ENCODE measurements around the gene TRIM40. TPM values are rescaled to one million over a fixed set of nuclear protein-coding genes. Genes with fewer than 3 reads are reported as not detected.

Gene TRIM40
- total RNA-seq, 1 donor from 2014 or later: not detected

DNA sequence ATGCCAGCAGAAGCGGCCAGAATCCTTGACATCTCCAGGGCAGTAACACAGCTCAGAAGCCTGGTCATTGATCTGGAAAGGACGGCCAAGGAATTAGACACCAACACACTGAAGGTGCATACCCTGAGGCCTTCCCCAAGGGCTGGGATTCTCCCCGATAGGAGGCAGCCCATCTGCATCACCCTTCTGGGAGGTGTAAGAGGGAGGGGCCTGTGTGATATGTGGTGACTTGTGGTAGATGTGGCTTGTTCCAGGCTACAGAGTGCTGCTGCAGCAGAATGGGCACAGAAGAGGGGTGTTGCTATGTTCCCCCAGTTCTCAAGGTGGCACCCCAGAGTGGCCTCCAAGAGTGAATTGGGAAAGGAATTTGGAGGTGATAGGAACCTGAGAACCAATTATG is 11.2 kb downstream of the TRIM40 start:
- no peak for DNase-seq (ENCODE audit: low read depth, low spot score)

DNA sequence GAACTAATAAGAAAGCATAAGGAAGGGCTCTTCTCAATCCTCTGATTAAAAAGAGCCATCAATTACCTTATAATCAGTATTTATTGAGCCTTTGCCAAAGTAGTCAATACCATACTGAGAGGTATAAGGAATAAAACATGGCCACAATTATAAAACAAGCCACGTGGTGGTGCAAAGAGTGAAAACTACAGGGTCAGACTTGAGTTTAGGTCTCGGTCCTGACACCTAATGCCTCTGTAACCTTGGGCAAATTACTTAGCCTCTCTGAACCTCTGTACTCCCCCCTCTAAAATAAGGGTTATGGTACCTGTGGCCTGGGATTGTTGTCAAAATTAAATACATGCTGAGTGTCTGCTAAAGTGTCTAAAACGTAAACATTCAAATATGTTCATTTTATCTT is 13.3 kb downstream of the TRIM40 start:
- no peak for DNase-seq (ENCODE audit: low read depth, low spot score)

DNA sequence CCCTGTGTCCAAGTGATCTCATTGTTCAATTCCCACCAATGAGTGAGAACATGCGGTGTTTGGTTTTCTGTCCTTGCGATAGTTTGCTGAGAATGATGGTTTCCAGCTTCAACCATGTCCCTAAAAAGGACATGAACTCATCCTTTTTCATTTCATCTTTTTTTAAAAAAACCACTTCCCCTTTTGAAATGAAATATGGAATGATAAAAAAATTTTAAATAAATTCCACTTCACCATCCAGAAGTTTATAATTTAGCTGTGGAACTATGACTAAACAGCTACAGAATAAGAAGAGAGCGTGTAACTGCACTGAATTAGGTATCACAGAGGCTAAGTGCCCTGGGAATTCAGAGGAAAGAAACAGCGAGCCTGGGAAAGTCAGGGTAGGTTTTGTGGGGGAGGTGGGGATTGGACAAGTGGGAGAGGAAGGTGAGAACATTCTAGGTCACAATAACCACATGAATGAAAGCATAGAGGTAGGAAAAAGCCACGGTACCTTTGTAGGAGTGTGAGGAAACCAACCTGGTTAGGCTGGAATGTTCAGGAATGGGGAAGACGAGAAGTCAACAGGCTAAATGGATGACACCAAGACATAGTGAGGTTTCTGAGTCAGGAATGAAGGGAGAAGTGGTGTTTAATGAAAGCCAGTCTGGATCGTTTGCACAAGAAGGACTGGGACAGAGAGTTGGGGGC is 14.1 kb downstream of the TRIM40 start:
- no peak for DNase-seq (ENCODE audit: low read depth, low spot score)

DNA sequence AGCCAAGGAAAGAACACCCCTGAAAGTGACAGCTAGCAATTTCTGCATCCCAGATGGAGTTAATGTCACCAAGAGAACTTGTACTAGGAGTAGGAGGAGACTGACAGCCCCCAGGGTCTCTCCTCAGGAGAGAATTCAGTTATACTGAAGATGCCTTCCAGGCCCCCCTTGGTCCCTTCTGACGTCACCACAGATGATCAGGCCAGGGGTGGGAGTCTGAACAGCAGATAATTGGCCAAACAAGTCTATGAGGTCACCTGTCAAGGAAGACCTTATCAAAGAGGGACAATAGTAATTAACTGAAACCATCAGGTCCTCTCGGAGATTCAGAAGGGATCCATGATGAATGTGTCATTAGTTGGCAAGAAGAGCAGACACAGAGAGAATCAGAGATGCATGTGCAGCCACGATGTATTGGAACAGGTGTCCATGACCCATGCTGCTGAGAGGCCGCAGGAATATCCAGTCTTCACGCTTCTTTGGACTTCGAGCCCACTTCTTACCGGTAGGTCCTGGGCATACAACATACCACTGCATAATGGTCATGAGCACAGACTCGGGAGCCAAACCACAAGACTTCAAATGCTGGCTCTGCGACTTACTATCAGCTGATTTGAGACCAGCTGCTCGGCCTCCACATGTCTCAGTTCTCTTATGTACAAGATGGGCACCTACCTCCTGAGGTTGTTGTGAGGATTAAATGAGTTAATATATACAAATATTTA is 14.9 kb downstream of the TRIM40 start:
- no peak for DNase-seq (ENCODE audit: low read depth, low spot score)

DNA sequence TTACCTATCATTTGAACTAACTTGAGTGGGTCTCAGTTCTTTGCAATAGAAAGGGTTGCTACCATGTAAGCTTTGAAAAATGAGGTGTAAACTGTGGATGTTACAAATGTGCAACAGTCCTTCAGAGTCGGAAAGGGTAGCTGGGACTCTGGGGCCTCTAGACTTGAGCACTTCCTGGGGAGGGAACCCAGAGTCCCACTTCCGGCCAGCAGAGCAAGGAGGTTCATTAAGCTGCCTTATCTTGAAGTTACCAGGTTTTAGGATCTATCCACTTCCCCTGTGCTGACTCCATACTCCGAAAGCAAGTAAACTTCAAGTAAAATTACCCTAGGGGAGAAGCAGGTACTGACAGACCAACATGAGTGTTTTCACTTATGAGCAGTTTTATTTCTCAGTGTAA is 15.6 kb downstream of the TRIM40 start:
- no peak for DNase-seq (ENCODE audit: low read depth, low spot score)

DNA sequence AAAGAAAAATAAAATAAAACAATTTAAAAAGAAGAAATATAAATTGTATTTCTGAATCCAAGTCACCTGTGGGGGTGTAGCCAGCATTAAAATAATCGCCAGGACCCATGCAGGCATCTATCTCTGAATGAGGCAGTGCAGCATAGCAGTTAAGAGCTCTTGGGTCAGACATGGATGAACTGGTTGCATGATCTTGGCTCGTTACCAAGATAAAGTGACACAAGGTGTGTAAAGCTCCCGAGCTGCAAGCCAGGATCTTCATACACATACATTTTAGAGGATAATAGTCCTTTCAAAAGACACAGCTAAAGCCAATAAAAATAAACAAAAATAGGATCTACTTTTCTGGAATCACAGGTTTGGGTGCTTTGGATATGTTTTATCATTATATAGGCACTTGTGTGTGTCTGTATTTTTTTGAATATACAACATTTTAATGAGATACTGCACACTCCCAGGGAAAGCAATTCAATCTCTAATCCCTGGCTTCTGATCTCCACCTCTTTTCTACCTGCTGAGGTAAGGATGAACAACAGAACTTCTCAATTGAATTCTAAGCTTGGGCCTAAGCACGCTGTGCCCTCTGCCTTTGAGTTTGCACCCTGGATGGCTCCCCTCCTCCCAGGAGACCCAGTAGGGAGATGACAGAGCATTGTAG is 16.2 kb downstream of the TRIM40 start:
- no peak for DNase-seq (ENCODE audit: low read depth, low spot score)

DNA sequence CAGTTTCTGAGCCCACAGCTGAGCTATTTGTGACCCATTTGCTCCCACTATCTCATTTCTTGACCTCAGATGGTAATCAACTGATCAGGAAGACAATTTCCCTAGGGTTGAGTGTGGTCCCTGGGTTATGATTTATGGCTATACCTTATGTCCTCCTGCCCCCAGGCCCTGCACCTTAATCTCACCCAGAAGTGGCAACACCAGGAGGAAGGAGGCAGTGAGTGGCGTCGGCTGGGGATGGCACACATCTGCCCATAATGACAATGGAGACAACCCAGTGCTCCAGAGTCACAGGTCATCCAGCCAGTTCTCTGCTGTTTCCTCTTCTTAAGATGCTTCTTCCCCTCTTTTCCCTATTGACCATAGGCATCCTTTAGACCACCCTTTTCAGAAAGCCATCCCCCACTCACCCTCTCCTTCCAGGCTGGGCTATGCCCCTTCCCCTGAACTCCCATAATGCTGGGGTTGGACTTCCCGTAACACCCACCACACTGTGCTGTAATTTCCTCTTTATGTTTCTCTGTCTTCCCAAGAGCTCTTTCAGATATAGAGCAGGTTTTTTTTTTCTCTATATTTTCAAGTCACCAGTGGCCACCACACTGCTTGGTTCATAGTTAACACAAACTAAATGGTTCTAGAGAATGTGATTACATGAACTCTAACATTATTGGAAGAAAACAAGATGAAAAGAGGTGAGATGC is 17.1 kb downstream of the TRIM40 start:
- no peak for DNase-seq (ENCODE audit: low read depth, low spot score)

DNA sequence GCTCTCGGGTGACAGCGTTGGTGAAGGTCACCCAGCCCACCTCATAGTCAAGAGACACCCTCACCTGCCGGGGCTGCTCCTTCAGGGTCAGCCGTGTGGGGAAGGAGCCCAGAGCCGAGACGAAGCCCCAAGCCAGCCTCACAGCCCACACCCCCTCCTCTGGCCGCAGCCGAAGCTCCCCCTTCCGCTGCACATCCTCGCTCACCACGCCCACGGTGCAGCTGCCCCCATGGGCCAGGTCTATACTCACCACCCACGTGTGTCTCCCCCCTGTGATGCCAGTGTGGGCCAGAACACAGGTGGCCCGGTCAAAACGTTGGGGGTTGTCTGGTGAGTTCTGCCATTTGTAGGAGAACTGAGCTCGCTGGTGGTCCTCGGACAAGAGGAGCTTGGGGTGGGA is 18.1 kb downstream of the TRIM40 start:
- DNase-seq (ENCODE audit: low read depth, low spot score): no peak

DNA sequence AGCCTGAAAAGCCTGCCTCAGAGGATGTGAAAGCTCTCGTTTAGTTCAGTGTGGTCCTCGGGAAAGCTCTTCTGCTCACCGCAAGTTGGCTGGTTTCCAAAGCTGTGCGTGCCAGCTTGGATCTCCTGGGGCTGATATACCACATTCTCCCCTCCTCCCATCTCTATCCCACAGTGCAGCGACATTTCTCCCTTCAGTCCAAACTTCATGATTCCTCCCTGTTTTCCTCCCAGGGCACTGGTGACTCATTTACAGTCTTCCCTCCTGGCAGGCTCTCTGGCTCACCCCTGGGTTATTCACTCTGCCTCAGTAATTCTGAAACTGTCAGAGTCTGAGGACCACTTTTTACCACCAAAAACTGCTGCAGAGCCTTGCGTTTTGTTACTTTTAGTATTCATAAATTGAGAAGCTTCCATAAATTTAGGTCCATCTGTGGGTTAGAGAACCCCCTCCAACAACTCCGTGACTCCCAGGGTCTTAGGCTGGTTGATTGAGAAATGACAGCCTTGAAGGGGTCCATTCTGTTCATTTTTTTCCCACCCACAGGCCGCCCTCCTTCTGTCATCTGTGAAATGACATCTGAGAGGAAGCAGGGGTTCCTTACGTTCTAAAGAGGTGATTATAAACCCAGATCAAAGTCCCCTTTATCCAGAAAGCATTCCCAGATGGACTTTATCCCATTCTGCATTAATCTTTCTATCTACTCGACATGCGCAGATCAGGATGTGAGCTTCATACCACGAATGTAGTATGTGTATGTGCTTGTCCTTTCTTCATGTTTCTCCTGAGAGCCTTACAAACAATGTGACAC is 19.0 kb downstream of the TRIM40 start:
- DNase-seq (ENCODE audit: low read depth, low spot score): no peak

DNA sequence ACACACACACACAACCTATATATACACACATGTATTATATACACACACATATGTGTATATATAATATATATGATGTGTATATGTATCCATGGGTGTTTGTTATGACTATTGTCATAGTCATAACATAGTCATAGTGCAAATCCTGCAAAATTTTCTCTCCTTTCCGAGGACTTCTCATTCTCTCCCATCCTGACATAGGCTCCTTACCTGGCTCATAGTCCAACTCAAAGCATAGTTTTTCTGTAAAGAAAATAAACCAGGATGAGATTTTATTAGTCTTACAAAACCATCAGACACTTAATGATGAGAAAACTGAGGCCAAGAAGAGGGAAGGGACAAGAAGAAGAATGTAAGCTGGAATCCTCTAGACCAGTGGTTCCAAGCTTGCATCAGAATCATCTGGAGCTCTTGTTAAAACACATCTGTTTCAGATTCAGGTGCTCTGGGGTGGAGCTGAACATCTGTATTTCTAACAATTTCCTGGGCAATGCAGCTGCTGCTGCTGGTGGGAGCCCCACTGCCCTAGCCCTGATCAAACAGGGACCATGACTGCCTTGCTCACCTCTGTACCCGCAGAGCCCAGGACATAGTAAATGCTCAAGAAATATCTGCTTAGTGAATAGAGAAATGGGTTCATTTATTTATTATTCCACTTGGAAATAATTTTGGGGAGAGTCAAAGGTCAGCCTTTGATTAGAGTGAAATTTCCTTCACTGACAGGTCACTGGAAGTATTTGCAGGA is 19.8 kb downstream of the TRIM40 start:
- no peak for DNase-seq (ENCODE audit: low read depth, low spot score)

DNA sequence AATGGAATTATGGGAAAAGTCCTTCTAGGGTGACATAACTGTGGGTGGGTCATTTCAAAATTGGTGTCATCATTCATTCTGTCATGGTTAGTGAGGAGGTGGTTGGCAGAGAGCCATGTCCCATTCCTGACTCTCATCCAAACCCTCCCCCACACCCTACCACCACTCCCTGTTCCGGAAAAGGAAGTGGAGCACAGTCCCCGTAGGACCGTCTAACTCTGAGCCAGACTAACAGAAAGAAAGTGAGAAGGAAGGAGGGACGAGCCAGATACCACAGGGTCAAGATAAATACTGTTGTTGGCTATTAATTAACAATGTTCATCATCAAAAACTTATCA is 20.3 kb downstream of the TRIM40 start:
- no peak for DNase-seq (ENCODE audit: low read depth, low spot score)

DNA sequence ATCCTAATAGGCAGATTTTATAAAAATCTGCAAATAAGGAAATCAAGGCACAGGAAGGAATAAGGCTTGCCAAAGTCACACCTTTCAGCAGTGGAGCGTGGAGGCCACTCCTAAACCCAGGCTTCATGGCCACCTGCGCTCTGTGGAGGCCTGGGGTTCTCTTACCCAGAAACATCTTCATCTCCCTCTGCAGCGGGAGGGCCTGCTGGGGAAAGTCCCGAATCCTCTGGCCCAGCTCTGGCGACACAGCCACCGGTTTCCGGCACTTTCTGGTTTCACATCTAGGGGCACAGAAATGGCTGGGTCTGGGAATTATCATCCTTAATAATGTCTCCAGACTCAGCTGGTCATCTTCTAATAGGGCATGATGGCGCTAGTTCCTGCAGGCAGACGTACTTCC is 20.8 kb downstream of the TRIM40 start:
- no peak for DNase-seq (ENCODE audit: low read depth, low spot score)

DNA sequence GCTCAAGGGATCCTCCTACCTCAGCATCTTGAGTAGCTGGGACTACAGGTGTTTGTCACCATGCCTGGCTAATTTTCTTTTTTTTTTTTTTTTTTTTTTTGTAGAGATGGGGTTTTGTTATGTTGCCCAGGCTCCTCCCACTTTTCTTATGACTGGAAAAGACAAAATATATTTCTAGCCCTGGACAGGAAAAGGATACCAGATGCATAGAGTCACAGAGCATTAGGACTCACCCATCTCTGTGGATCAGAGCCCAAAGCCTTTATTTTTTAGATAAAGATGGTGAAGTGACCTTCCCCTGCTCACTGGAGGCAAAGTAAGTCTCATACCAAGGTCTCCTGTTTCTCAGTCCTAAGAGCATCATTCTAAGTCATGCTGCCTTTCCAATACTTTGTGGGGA is 21.6 kb downstream of the TRIM40 start:
- DNase-seq (ENCODE audit: low read depth, low spot score): no peak

DNA sequence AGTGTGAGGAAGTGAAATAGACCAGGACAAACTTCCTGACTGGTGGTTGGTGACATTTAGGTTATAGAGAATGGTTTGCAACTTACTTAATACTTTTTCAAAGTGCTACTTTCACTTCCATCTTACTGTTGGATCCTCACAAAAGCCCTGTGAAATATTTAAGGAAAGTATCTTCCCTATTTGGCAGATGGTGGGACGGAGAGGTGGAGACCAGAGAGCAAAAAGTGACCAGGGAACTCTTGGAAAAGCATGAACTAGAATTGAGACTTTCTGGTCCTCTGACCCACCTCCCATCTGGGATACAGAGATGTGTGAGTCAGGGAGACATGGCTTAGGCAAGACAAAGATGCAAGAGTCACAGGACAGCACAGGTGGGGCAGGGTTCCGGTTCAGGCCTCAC is 22.1 kb downstream of the TRIM40 start:
- no peak for DNase-seq (ENCODE audit: low read depth, low spot score)

DNA sequence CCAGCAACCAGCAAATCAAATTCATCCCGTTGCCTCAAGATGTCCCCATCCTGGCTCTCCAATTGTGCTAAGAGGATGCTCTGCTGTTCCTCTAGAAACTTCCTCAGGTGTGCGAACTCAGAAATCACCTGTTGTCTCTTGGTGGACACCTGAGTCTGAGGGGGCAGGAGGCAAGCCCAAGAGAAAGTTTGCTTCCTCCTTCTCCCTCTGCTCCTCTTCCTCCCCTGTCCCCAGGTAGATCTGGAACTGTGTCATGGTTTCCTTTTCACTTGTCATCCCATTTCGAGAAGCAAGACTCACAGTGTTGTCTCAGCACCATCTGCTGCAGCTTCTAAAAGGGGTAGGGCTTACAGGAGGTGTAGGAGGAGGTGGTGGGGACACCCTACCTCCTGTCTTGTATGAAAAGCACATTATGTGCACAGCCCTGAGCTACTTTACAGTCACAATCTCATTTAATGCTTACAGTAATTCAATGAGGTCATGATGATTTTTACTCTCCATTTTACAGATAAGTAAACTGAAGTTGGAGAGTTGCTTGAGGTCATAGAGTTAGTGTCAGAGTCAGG is 22.6 kb downstream of the TRIM40 start:
- DNase-seq (ENCODE audit: low read depth, low spot score): no peak

DNA sequence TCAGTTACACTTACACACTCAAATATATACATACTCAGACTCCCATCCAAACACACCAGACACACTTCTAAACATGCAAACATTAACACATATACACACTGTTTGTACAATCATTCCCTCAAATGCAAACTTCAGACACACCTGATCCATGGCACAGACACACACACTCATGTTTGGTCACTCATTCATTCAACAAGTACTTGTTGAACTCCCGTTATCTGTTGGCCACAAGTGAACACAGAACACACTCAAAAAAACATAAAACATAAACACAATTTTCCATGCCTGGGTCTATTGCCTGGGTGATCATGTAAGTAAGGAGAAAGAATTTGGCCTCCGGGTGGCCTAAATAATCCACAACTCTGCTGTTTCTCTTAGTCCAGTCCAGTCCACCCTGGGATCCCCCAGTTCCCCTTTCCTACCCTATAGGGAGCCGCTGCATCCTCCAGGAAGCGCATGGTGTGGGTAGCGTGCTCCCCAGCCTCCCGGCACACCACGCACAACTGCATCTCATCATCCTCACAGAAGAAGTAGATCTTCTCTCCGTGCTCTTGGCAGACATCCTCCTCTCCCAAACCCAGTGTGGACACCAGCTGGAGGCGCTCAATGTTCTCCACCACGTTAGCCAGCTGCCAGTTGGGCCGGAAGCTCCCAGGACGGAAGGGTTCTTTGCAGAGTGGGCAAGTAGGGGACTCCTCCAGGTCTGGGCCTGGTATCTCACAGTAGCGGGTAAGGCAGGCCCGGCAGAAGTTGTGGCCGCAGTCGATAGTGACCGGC is 24.3 kb downstream of the TRIM40 start:
- DNase-seq (ENCODE audit: low read depth, low spot score): no peak

DNA sequence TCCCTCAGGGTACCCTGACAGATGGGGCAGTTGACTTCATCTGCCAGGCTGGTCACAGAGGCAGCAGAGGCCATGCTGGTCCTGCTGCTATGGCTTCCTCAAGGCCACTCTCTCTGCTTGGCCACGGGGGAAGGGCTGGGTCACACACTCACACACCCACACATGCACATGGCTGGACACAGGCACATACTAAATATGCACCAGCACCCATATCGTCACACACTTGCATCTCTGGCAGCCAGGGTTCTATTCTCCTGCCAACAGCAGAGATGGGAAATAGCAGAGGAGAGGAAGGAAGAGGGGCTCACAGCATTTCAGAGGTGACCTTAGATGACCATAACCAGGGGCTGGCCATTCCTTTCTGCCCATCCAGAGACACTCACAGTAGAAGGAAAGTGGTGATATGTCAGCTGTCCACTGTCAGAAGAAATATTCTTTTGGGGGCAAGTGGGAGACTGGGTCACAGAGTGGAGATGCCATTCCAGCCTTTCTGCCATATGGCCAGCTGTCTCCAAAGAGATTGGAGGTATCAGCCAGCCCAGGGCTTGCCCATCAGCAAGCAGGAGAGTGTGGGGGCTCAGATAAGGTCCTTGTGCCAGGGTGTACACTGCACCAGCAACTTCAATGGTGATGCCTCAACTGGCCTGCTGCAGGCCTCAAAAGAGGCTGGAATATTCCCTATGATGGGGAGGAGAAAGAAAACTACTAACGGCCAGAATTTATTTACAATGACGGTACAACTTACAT is 25.0 kb downstream of the TRIM40 start, which contains the start of gene TRIM10:
TRIM10 (minus strand) TSS at position 427 of the 747 bp plus-strand sequence; CDS start at position 74, 353 bp downstream.
- DNase-seq (ENCODE audit: low read depth, low spot score): no peak

DNA sequence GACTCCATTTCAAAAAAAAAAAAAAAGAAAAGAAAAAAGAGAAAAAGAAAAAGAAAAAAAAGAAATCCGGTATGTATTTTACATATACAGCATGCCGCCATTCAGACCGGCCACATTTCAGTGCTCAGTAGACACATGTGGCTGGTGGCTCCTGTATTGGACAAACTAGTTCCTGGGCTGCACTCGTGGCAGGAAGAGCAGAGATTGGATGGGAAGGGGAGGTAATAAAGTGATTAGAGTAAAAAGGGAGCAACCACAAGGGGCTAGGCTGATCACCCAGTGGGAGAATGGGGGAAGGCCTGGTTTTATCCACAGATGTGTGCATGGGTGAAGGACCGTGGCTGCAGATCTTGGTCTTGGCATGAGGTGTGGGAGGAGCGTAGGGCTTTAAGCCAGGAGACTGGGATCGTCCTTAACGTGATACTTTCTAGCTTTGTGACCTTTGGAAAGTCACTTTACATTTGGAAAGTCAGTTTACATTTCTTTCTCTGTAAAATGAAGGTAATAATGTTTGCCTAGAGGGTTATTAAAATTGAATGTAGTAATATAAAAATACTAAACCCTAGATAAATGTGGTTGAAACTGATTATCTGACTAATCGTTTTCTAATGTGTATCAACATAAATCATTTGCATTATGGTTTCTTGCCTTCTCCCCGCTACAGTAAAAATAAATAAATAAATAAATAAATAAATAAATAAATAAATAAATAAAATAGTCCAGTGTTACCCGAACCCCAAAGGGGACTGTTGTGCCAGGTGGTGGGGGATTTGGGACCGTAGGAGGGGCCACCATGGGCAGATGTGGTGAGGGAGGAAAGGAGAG is 26.5 kb downstream of the TRIM40 start:
- DNase-seq (ENCODE audit: low read depth, low spot score): no peak

Measured in pulmonary artery endothelial cell (primary cell).